SU-DHL-6 (cell line): ENCODE results near the gene GRID2.

Experiments used
- H2AFZ ChIP-seq: fragments of 200-600 bp; sonication (generic); 2 replicates; pipeline ENCODE4 v1.6.1; 2014; ENCODE audit warnings: low read depth, mild to moderate bottlenecking, moderate library complexity, mixed read lengths, antibody characterized with exemption, low read length; ENCODE audit not compliant: severe bottlenecking
- H3F3A ChIP-seq: fragments of 200-600 bp; shearing (Covaris generic); 2 replicates; pipeline ENCODE4 v1.6.0; 2016; ENCODE audit warnings: antibody characterized with exemption, mild to moderate bottlenecking; ENCODE audit not compliant: insufficient read depth
- H3K27ac ChIP-seq: fragments of 200-600 bp; sonication (generic); 2 replicates; pipeline ENCODE4 v1.5.1; 2016; ENCODE audit warnings: low read depth, mild to moderate bottlenecking, low read length, moderate library complexity, mixed read lengths
- H3K27me3 ChIP-seq: fragments of 200-600 bp; sonication (generic), shearing (Covaris generic); 2 replicates; pipeline ENCODE4 v1.6.0; 2014; ENCODE audit warnings: mild to moderate bottlenecking, low read length
- H3K36me3 ChIP-seq: fragments of 200-600 bp; sonication (generic); 2 replicates; pipeline ENCODE4 v1.6.1; 2014; ENCODE audit warnings: mild to moderate bottlenecking, low read length, mixed read lengths
- H3K4me2 ChIP-seq: fragments of 300-600, 200-600 bp; shearing (Covaris generic), sonication (generic); 2 replicates; pipeline ENCODE4 v1.6.0; 2014; ENCODE audit warnings: low read length, low read depth, mild to moderate bottlenecking; ENCODE audit not compliant: poor library complexity, severe bottlenecking
- H3K4me3 ChIP-seq: fragments of 200-600 bp; sonication (generic); 2 replicates; pipeline ENCODE4 v1.5.1; 2014; ENCODE audit warnings: antibody characterized with exemption, low read length, mild to moderate bottlenecking, mixed read lengths; ENCODE audit not compliant: insufficient read depth, poor library complexity, severe bottlenecking
- H3K79me2 ChIP-seq: fragments of 200-600 bp; sonication (generic); 2 replicates; pipeline ENCODE4 v1.6.1; 2014; ENCODE audit warnings: mild to moderate bottlenecking, low read length, moderate library complexity; ENCODE audit not compliant: insufficient read depth
- H3K9ac ChIP-seq: fragments of 200-600 bp; sonication (generic); 2 replicates; pipeline ENCODE4 v1.7.0; 2014; ENCODE audit warnings: mild to moderate bottlenecking, low read length
- H3K9me2 ChIP-seq: fragments of 200-600 bp; sonication (generic); replicated peaks from 2 replicates; pipeline ENCODE4 v1.6.1; 2014; ENCODE audit warnings: low read length; ENCODE audit not compliant: insufficient read depth
- H3K9me3 ChIP-seq: fragments of 200-600 bp; sonication (generic); 2 replicates; pipeline ENCODE4 v1.6.1; 2014; ENCODE audit warnings: low read length, mixed read lengths; ENCODE audit not compliant: insufficient read depth
- H4K20me1 ChIP-seq: fragments of 200-600 bp; sonication (generic); 2 replicates; pipeline ENCODE4 v1.6.1; 2014; ENCODE audit warnings: low read depth, mild to moderate bottlenecking, antibody characterized with exemption, low read length, moderate library complexity, mixed read lengths
- CTCF ChIP-seq: fragments of 200-600 bp; sonication (generic); IDR thresholded peaks from one replicate; pipeline ENCODE4 v1.5.1; 2017; ENCODE audit warnings: antibody characterized with exemption, mild to moderate bottlenecking, low read length, moderate library complexity; ENCODE audit not compliant: insufficient read depth, poor library complexity, severe bottlenecking
- EZH2phosphoT487 ChIP-seq: fragments of 200-600 bp; sonication (generic), shearing (Covaris generic); conservative IDR thresholded peaks from 2 replicates; pipeline ENCODE4 v1.6.1; 2018; ENCODE audit warnings: mild to moderate bottlenecking, antibody characterized with exemption, low read length, moderate library complexity, mixed read lengths

The GRID2 gene

DNA sequence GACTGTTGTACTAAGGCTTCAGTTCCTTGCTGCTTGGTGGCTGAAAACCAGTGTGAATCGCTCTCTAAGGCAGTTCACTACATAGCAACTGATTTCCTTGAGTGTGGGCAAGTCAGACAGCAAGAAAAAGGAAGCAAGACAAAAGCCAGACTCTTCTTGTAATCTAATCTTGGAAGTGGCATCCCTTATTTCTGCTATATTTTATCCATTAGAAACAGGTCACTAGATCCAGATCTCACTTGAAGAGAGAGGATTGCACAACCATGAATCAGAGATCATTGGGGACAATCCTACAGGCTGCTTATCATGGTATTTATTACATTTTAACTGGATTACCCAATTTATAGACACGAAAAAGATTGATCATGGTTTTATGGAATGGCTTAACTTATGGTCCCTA lies 684.5 kb downstream of the GRID2 start:
- Histone ChIP-seq H3K9me3 (no peaks in the 10 kb centered on the region), H3K27ac (no peak overlapping the region), H3K9me2 (no peaks in the 10 kb centered on the region), H3F3A (no peaks in the 10 kb centered on the region), H3K79me2 (no peaks in the 10 kb centered on the region), H3K4me3 (no peak overlapping the region), H2AFZ (no peak overlapping the region), H4K20me1 (no peaks in the 10 kb centered on the region), H3K9ac (no peak overlapping the region), H3K36me3 (no peaks in the 10 kb centered on the region), H3K27me3 (no peaks in the 10 kb centered on the region), H3K4me2 (no peak overlapping the region)
- no peak for TF ChIP-seq CTCF
- no peak for TF ChIP-seq EZH2phosphoT487

DNA sequence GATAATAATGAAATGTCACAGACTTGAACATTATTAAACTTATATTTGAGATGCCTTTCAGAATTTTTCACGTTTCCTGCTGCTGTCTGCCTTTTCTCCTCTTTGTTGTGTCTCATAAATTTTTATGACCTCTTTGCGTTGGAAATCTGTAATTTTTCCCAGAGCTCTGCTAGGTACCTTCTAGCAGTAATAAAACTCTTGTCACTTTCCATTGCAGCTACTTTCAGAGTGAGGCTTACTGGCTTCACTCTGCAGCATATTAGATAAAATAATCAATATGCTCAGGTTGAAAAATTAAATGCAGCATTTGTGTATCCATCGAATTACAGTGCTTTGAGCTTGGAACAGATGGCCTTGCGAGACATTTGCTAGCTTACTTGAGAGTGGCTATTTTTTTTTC lies 689.0 kb downstream of the GRID2 start:
- TF ChIP-seq EZH2phosphoT487 (no peak), CTCF (no peak)
- no peaks in the 10 kb centered on the region for H3K9me3 ChIP-seq
- no peaks in the 10 kb centered on the region for H4K20me1 ChIP-seq
- no peak overlapping the region for H2AFZ ChIP-seq
- no peak overlapping the region for H3K27ac ChIP-seq
- no peaks in the 10 kb centered on the region for H3K36me3 ChIP-seq
- H3K9ac ChIP-seq: no peak overlapping the region
- H3K4me3 ChIP-seq: no peak overlapping the region
- no peak overlapping the region for H3K4me2 ChIP-seq
- no peaks in the 10 kb centered on the region for H3F3A ChIP-seq
- H3K9me2 ChIP-seq: no peaks in the 10 kb centered on the region
- H3K27me3 ChIP-seq: no peaks in the 10 kb centered on the region
- H3K79me2 ChIP-seq: no peaks in the 10 kb centered on the region

GRCh38 chr4:92994727-92995126 lies 691.0 kb downstream of the GRID2 start:
- no peak overlapping the region for H3K27ac ChIP-seq
- H2AFZ ChIP-seq: no peak overlapping the region
- no peaks in the 10 kb centered on the region for H3K9me2 ChIP-seq
- H4K20me1 ChIP-seq: no peaks in the 10 kb centered on the region
- H3K9me3 ChIP-seq: no peaks in the 10 kb centered on the region
- no peak overlapping the region for H3K9ac ChIP-seq
- no peak overlapping the region for H3K4me2 ChIP-seq
- TF ChIP-seq CTCF (no peak), EZH2phosphoT487 (no peak)
- H3K36me3 ChIP-seq: no peaks in the 10 kb centered on the region
- no peak overlapping the region for H3K4me3 ChIP-seq
- H3K27me3 ChIP-seq: no peaks in the 10 kb centered on the region
- no peaks in the 10 kb centered on the region for H3F3A ChIP-seq
- no peaks in the 10 kb centered on the region for H3K79me2 ChIP-seq

DNA sequence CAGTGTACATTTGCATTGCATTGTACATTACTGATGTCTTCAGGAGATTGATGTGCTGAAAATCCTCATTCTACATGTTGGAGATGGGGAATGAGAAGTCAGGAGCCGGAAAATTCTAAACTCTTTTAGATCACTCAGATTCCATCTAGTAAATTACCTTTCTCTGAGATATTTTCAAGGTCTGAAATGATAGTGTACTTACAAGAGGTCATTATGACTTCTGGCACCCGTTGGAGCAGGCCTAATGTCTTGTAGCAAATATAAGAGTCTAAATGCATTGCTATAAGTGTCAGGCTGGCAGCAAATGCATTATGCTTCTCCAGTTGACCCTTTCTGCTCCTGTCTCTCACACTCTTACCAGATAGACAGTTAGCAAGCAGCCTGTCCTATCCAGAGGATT lies 692.8 kb downstream of the GRID2 start:
- no peaks in the 10 kb centered on the region for H3K9me2 ChIP-seq
- no peaks in the 10 kb centered on the region for H3K79me2 ChIP-seq
- H3K27me3 ChIP-seq: no peaks in the 10 kb centered on the region
- no peaks in the 10 kb centered on the region for H4K20me1 ChIP-seq
- H3K9me3 ChIP-seq: no peaks in the 10 kb centered on the region
- no peaks in the 10 kb centered on the region for H3F3A ChIP-seq
- no peak overlapping the region for H3K4me2 ChIP-seq
- H3K4me3 ChIP-seq: no peak overlapping the region
- TF ChIP-seq EZH2phosphoT487: no peak
- TF ChIP-seq CTCF: no peak
- no peak overlapping the region for H2AFZ ChIP-seq
- H3K27ac ChIP-seq: no peak overlapping the region
- no peaks in the 10 kb centered on the region for H3K36me3 ChIP-seq
- no peak overlapping the region for H3K9ac ChIP-seq
